ACC112 (cell line): ENCODE data around the gene GNAT1.

Source experiments
- H2AFZ ChIP-seq: fragments of 200-600 bp; sonication (generic); one replicate; pipeline ENCODE4 v1.6.0; 2017; ENCODE audit warnings: antibody characterized with exemption, low read length; ENCODE audit not compliant: unreplicated experiment
- H3K27ac ChIP-seq: fragments of 200-600 bp; sonication (generic); 2 replicates; pipeline ENCODE4 v1.5.1; 2014; ENCODE audit warnings: low read depth, mild to moderate bottlenecking, antibody characterized with exemption, low read length, moderate library complexity
- H3K27me3 ChIP-seq: fragments of 200-600 bp; sonication (generic); 2 replicates; pipeline ENCODE4 v1.6.1; 2014; ENCODE audit warnings: mild to moderate bottlenecking, antibody characterized with exemption, low read length, moderate library complexity, mixed read lengths; ENCODE audit not compliant: insufficient read depth
- H3K36me3 ChIP-seq: fragments of 200-600 bp; sonication (generic); 2 replicates; pipeline ENCODE4 v1.6.1; 2016; ENCODE audit warnings: mild to moderate bottlenecking, antibody characterized with exemption, low read length, moderate library complexity, mixed read lengths; ENCODE audit not compliant: insufficient read depth
- H3K4me1 ChIP-seq: fragments of 200-600 bp; sonication (generic); one replicate; pipeline ENCODE4 v1.6.1; 2016; ENCODE audit warnings: low read length, mixed read lengths; ENCODE audit not compliant: insufficient read depth, unreplicated experiment, control insufficient read depth
- H3K4me3 ChIP-seq: fragments of 200-600 bp; sonication (generic); 2 replicates; pipeline ENCODE4 v1.5.1; 2014; ENCODE audit warnings: mild to moderate bottlenecking, low read depth, low read length
- H3K79me2 ChIP-seq: fragments of 200-600 bp; sonication (generic); one replicate; pipeline ENCODE4 v1.6.0; 2016; ENCODE audit warnings: low read length; ENCODE audit not compliant: control insufficient read depth, unreplicated experiment, insufficient read depth

GNAT1 gene

DNA sequence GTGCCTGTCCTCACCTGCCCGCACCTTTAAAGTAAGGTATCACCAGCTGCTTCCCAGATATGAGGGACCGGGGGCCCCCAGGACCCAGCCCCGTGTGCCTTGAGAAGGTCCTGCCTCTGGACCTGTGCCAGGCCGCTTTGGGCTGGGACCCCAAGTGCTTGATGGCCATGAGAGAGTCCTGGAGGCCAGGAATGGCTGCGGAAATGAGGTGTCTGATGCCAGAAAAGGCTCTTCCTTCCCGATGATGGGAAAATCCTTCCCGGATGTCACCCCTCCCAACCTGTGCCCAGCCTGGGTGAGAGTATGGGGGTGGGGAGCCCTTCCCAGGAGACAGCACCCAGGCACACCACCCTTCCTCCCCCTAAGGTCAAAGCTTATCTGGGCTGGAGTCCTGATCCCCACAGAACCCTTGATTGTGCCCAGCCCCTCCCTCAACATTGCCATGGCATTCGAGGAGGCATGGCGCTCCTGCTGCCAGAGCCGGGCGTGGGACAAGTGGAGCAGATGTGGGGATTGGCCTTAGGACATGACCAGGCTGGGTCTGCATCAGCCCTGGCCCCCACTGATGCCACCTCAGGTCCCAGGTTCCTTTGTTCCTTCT is 22.1 kb upstream of the GNAT1 start:
- Histone ChIP-seq H3K4me1 (peaks cover 75% of the 10 kb centered on the region), H3K79me2 (peaks cover 19% of the 10 kb centered on the region), H3K27ac (peak overlapping the region; percentile 95; the same call in 1 of the 2 replicates), H3K4me3 (no peak overlapping the region), H3K27me3 (no peaks in the 10 kb centered on the region), H2AFZ (no peak overlapping the region), H3K36me3 (no peaks in the 10 kb centered on the region)

- peak overlapping the region; percentile 95 for H3K27ac ChIP-seq
These were observed 21.6 kb upstream of the GNAT1 start for GRCh38 chr3:50169858-50170257.

GRCh38 chr3:50170689-50171088 is 20.7 kb upstream of the GNAT1 start:
- Histone ChIP-seq H2AFZ (peak overlapping the region; percentile 31), H3K27me3 (no peaks in the 10 kb centered on the region), H3K4me1 (peaks cover 61% of the 10 kb centered on the region), H3K79me2 (peaks cover 19% of the 10 kb centered on the region), H3K36me3 (no peaks in the 10 kb centered on the region), H3K27ac (peak overlapping the region; percentile 95), H3K4me3 (peak overlapping the region; percentile 39; the same call in 1 of the 2 replicates)

More at GRCh38 chr3:50169858-50170257, 21.6 kb upstream of the GNAT1 start:
- no peaks in the 10 kb centered on the region for H3K36me3 ChIP-seq
- no peaks in the 10 kb centered on the region for H3K27me3 ChIP-seq
- H3K79me2 ChIP-seq, result peaks cover 19% of the 10 kb centered on the region
- H3K4me3 ChIP-seq, result no peak overlapping the region
- H2AFZ ChIP-seq, result no peak overlapping the region
- peaks cover 70% of the 10 kb centered on the region for H3K4me1 ChIP-seq

- H3K4me1 ChIP-seq, result peaks cover 51% of the 10 kb centered on the region
These were observed 19.7 kb upstream of the GNAT1 start for GRCh38 chr3:50171540-50172301.

GRCh38 chr3:50172626-50173220 is 18.7 kb upstream of the GNAT1 start:
- Histone ChIP-seq H3K4me1 (peaks cover 42% of the 10 kb centered on the region), H3K27me3 (no peaks in the 10 kb centered on the region), H3K36me3 (no peaks in the 10 kb centered on the region), H3K79me2 (peaks cover 9% of the 10 kb centered on the region), H3K4me3 (no peak overlapping the region), H2AFZ (no peak overlapping the region), H3K27ac (peak overlapping the region; percentile 46; the same call in 1 of the 2 replicates)

More at GRCh38 chr3:50171540-50172301, 19.7 kb upstream of the GNAT1 start:
- Histone ChIP-seq H3K4me3 (no peak overlapping the region), H3K27ac (peak overlapping the region; percentile 95), H3K36me3 (no peaks in the 10 kb centered on the region), H3K27me3 (no peaks in the 10 kb centered on the region), H2AFZ (no peak overlapping the region), H3K79me2 (peaks cover 14% of the 10 kb centered on the region)

- Histone ChIP-seq H3K27ac (no peak overlapping the region), H3K79me2 (peaks cover 3% of the 10 kb centered on the region), H3K27me3 (no peaks in the 10 kb centered on the region), H3K36me3 (no peaks in the 10 kb centered on the region), H3K4me3 (no peak overlapping the region), H3K4me1 (peaks cover 34% of the 10 kb centered on the region), H2AFZ (no peak overlapping the region)
These were observed 17.5 kb upstream of the GNAT1 start for GRCh38 chr3:50173685-50174516.

- Histone ChIP-seq H3K79me2 (peaks cover 3% of the 10 kb centered on the region), H3K27me3 (no peaks in the 10 kb centered on the region), H2AFZ (no peak overlapping the region), H3K27ac (no peak overlapping the region), H3K36me3 (no peaks in the 10 kb centered on the region), H3K4me3 (no peak overlapping the region), H3K4me1 (peaks cover 32% of the 10 kb centered on the region)
These were observed 16.9 kb upstream of the GNAT1 start for GRCh38 chr3:50174517-50174895.

- Histone ChIP-seq H3K27ac (no peak overlapping the region), H3K79me2 (peaks cover 3% of the 10 kb centered on the region), H3K4me3 (no peak overlapping the region), H3K27me3 (no peaks in the 10 kb centered on the region), H3K4me1 (peaks cover 26% of the 10 kb centered on the region), H2AFZ (no peak overlapping the region), H3K36me3 (no peaks in the 10 kb centered on the region)
These were observed 16.4 kb upstream of the GNAT1 start for GRCh38 chr3:50174947-50175524.

DNA sequence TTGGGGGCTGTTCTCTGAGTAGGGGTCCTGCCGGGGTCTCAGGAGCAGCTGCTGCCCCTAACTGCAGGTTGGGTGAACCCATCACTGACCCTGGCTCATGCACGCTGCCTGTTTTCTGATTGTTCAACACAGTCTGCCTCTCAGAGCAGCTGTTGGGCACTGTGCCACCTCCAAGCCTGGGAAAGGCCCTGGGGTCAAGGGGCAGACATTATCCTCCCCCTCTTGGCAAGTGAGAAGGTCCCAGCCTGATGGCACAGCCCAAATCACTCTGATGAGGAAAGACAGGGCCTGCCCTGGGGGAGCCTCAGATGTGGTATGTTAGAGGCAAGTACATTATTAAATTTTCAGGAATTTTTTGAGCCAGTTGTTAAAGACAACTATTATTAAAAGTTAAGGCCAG is 14.1 kb upstream of the GNAT1 start:
- Histone ChIP-seq H3K27me3 (no peaks in the 10 kb centered on the region), H3K79me2 (no peaks in the 10 kb centered on the region), H3K27ac (no peak overlapping the region), H3K4me3 (no peak overlapping the region), H2AFZ (no peak overlapping the region), H3K4me1 (peaks cover 3% of the 10 kb centered on the region), H3K36me3 (no peaks in the 10 kb centered on the region)

GRCh38 chr3:50179710-50180109 is 11.7 kb upstream of the GNAT1 start:
- no peaks in the 10 kb centered on the region for H3K79me2 ChIP-seq
- H2AFZ ChIP-seq, result no peak overlapping the region
- no peaks in the 10 kb centered on the region for H3K4me1 ChIP-seq
- H3K27me3 ChIP-seq, result no peaks in the 10 kb centered on the region
- no peaks in the 10 kb centered on the region for H3K36me3 ChIP-seq
- no peak overlapping the region for H3K4me3 ChIP-seq
- H3K27ac ChIP-seq, result no peak overlapping the region
